Measurements from ENCODE around the gene CELF2.

Gene CELF2

GRCh38 chr10:11004144-11005077, 13.3 kb upstream of the CELF2 start:
- DNase-seq: no peak

DNA sequence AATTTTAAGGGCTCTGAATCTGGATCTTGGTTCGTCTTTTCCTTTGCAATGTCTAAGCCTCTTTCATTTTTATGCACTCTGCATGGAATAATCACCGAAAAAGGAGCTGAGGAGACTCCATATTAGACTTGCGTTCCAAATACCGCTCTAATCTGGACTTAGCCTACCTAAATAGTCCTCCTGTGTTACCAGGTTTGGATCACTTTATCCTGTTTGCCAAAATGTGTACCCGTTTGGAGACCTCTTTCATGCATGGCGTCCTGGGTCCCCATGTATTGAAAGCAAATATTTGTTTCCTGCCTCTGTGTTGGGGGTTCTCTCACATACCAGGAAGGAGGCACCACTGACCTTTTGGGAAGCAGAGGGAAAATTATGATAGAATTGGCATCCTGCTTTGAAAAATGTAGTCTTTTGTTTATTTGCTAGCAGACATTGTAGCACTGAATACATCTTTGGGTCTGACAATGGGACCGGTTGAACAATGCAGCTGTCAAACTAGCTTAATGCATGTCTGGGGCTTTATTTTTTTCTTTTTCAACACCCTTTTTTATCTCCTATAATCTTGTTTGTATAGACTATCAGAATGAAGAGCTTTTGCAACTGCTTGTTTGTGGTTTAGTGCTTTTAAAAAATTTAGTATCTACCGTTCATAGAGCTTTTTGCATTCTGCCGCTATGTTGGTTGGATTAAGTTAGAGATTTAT, 11.8 kb upstream of the CELF2 start:
- DNase-seq: no peak

- no peak for DNase-seq
Measured at GRCh38 chr10:11006428-11006825, 11.2 kb upstream of the CELF2 start.

DNA sequence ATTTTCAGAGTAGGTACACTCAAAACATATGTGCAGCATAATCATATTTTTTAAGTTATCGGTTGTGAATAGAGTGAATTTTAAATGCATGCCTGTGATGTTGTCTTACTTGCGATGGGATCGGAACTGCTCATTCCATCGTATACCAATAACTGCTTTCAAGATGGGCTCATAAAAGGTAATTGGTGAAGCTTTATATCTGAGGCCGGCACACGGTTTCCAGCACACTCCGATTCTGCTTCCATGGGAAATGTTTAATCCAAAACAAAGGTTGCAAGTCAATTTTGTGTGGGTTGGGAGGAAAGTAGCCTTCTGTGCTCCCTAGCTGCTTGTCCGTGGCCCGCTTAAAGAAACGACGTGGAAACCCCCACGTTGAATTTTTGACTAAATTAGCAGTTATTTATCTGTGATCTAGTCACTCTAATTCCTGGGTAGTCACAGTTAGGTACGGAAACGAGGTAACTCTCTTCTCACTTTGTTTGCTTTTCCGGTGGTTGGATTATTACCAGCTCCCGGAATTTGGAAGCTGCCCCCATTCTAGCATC, 10.1 kb upstream of the CELF2 start:
- DNase-seq: no peak

DNA sequence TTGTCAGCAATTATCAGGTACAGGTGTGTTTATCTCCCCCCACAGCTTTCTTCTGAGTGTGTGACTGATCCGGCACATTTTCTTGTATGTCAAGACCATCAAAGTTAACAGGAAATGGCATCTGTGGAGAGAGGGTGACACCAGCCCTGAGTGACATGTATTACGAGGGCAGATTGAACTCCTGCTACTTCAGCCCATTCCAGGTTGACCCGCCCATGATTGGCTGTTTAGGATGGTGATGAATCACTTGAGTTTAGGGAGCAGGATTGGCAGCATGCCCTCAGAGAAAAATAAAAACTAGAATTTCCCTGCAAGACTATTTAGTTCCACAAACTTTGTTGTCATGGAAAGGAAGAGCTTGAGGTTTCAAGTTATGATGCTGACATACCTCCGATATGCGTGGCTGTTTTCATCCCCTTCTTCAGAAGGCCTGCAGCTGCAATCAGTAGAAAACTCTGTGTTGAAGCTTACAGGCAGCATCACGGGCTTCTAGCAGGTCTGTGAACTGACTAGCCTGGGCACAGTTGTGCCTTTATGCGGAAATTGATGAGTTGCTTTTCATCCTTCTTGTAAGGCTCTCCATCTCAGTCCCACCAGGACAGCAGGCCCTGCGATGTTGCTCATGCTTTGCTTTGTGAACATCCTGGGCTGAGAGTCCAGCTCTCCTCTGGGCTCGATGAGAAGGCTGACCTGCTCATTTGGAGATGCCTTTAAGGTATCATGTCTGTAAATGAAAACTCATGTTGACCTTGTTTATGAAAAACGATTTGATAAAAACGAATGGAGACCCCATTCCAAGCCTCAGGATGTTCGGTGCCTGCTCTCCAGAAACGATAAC, 8.0 kb upstream of the CELF2 start:
- no peak for DNase-seq

- no peak for DNase-seq
Measured at GRCh38 chr10:11010582-11010981, 7.1 kb upstream of the CELF2 start.

DNA sequence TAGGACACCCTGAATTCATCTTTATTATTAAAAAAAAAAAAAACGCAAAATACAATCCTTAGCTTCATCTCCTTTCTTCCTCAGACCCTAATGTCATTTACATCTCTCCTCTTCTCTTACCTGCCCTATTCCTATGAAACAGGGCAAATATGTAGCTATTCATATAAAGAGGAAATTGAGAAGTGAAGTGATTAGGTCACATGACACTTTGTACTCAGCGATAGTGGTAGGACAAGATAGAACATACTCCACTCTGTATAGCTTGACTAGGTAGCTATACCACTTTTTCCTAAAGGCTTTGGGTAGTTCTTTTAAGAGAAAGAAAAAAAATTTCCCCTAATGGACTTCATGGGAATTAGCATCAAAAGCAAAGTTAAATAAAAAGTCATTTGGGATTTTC, 6.2 kb upstream of the CELF2 start:
- no peak for DNase-seq

GRCh38 chr10:11011984-11012383, 5.7 kb upstream of the CELF2 start:
- no peak for DNase-seq

- DNase-seq: no peak
Measured at GRCh38 chr10:11012421-11013295, 5.0 kb upstream of the CELF2 start.

DNA sequence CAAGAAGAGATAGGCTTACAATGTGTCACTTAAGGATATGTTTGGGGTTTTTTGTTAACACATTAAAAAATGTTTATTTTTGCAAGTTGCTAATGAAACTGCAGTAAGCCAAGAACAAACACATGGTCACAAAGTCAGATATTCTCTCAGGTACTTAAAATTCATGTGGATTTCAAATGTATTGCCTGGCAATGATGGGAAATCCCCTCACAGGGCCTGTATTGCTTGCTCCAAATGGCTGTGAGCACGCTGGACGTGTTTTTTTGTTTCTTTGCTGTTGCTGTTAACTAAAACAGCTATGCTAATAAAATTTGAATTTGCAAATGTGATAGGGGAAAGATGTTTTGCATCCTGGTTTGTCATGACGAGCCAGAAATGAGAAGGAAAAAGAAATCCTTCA, 3.8 kb upstream of the CELF2 start:
- DNase-seq: peak; percentile 61

DNA sequence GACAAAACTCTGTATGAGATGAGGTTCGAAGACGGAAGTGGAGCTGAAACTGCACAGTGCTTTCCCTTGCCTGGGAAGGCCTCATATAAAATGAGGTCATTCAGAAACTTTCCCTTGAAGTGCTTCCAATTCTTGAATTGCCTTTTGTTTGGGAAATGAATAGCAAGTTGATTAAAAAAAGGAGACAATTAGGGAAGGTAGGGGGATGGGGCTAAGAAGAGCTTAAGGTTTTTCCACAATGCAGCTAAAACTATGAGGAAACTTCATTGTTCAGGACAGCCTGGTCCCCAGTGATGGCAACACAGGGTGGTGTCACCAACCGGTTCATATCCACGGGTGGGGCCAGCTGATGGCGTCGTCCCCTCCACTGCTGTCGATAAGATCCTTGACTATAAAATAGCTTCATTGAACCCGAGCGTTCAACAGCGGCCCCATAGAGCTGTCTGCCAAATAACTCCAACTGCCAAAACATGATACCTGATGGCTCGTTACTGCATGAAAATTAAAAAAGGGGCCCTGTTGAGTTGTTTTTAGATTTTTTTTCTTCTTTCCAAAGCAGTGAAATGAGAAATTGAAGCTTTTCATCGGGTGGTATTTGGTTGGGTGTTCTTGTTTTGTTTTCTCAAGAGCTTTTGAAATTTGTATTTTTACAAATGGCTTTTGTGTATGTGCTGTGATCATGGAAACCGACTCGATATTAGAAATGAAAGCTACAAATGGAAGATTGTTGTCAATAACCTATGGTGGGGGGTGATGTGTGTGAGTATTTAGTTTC, 2.8 kb upstream of the CELF2 start:
- no peak for DNase-seq

- no peak for DNase-seq
Measured at GRCh38 chr10:11015446-11015934, 2.2 kb upstream of the CELF2 start.

- no peak for DNase-seq
Measured at GRCh38 chr10:11017000-11017569, 587 bp upstream of the CELF2 start.

DNA sequence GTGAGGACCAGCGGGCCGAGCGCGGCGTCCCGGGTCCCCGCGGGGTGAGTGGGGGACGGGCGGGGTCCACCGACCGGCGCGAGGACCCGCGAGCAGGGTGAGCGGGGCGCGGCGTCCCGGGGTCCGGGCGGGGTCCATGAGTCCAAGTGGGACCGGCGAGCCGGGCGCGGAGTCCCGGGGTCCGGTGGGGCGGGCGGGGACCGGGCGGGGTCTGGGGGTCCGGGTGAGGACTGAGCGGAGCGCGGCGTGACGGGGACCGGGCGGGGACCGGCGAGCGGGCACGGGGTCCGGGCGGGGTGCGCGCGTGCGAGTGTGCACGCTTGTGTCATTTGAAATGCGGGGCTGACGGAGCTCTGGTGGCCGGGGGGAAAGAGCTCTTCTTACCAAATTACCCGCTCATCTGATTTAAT, 765 bp downstream of the CELF2 start:
- DNase-seq: no peak

- DNase-seq: no peak
Measured at GRCh38 chr10:11018855-11019631, 1.4 kb downstream of the CELF2 start.

GRCh38 chr10:11019724-11020547, 2.3 kb downstream of the CELF2 start:
- no peak for DNase-seq

- DNase-seq: no peak
Measured at GRCh38 chr10:11020548-11020942, 2.9 kb downstream of the CELF2 start.

- DNase-seq: no peak
Measured at GRCh38 chr10:11022213-11022612, 4.5 kb downstream of the CELF2 start.
